ENCODE results near the gene RAPGEFL1.

GRCh38 chr17:40157973-40158372, 19.3 kb upstream of the RAPGEFL1 start:
- no peak for TF ChIP-seq CTCF (IDR thresholded peaks at IDR 0.05)
- TF ChIP-seq POLR2A (IDR thresholded peaks at IDR 0.05), result no peak

Measured in adrenal gland (tissue), 5 donors.